Activated CD4-positive, alpha-beta memory T cell treated with anti-CD3 and anti-CD28 coated beads for 36 hours (primary cell): ENCODE data around the gene KPNA3. TPM values are rescaled to one million over a fixed set of nuclear protein-coding genes. Genes with fewer than 3 reads are reported as not detected.
"Not testable (repeated sequence)": the region's sequence is repeated elsewhere in the genome, so short reads cannot be mapped to it uniquely, and the experiment has no call there.

Experiments used
- CTCF ChIA-PET: fragments of 350-600 bp; sonication (Branson Sonifier 250); formaldehyde crosslinking; loops from one replicate; lab custom pipeline; 2021; ENCODE audit warnings: antibody characterized with exemption, inconsistent platforms; lab: Charles Lee
- POLR2A ChIA-PET: fragments of 350-600 bp; sonication (Branson Sonifier 250); formaldehyde crosslinking; loops from one replicate; lab custom pipeline; 2021; ENCODE audit warnings: antibody characterized with exemption; lab: Charles Lee
- DNase-seq: peaks from one replicate; pipeline ENCODE4 v3.0.0-alpha.2; 2020
- H3K27ac Mint-ChIP-seq: one replicate; pipeline ENCODE4 v1.8.0; 2021; ENCODE audit warnings: mixed read lengths
- H3K27me3 Mint-ChIP-seq: one replicate; pipeline ENCODE4 v1.8.0; 2021; ENCODE audit warnings: mixed read lengths
- H3K36me3 Mint-ChIP-seq: one replicate; pipeline ENCODE4 v1.8.0; 2021; ENCODE audit warnings: mixed read lengths
- H3K4me1 Mint-ChIP-seq: one replicate; pipeline ENCODE4 v1.8.0; 2021; ENCODE audit warnings: low read depth, mixed read lengths
- H3K4me3 Mint-ChIP-seq: one replicate; pipeline ENCODE4 v1.8.0; 2021; ENCODE audit warnings: mild to moderate bottlenecking, mixed read lengths
- H3K9me3 Mint-ChIP-seq: one replicate; pipeline ENCODE4 v1.8.0; 2021; ENCODE audit warnings: mixed read lengths
- intact Hi-C: fragments of 100-400 bp; cut with micrococcal nuclease; formaldehyde crosslinking; loops from one replicate; pipeline ENCODE4 v1.15.1; 2023
- total RNA-seq, 2 experiments: library from RNA; stranded (reverse); gene quantifications; one replicate each; pipeline ENCODE4 v1.2.3, GENCODE V29; 2021

KPNA3 gene
- total RNA-seq, 2 experiments from 2014 or later: 42.0 to 44.0 TPM

GRCh38 chr13:49776871-49777270, 15.6 kb downstream of the KPNA3 start:
- CTCF ChIA-PET: interaction anchor here (1.2 kb wide), 1 partner anchor 14 kb away, joined by 3 read pairs; no protein-coding TSS in a partner anchor
- Mint-ChIP-seq H3K27me3 (no peaks in the 10 kb centered on the region), H3K36me3 (no peaks in the 10 kb centered on the region), H3K4me3 (no peak overlapping the region), H3K27ac (no peak overlapping the region), H3K9me3 (no peaks in the 10 kb centered on the region), H3K4me1 (peaks cover 33% of the 10 kb centered on the region)
- POLR2A ChIA-PET: no interaction called here
- no peak for DNase-seq
- intact Hi-C loops: no loop called here

- H3K4me3 Mint-ChIP-seq: no peak overlapping the region
- POLR2A ChIA-PET: no interaction called here
Measured at GRCh38 chr13:49774376-49775005, 18.0 kb downstream of the KPNA3 start.

GRCh38 chr13:49772828-49773227, 19.7 kb downstream of the KPNA3 start:
- Mint-ChIP-seq H3K27me3 (no peaks in the 10 kb centered on the region), H3K4me3 (no peak overlapping the region), H3K4me1 (peaks cover 26% of the 10 kb centered on the region), H3K27ac (no peak overlapping the region), H3K9me3 (no peaks in the 10 kb centered on the region), H3K36me3 (no peaks in the 10 kb centered on the region)
- CTCF ChIA-PET: no interaction called here
- POLR2A ChIA-PET: no interaction called here
- no peak for DNase-seq
- intact Hi-C loops: no loop called here

More at GRCh38 chr13:49774376-49775005, 18.0 kb downstream of the KPNA3 start:
- no peak overlapping the region for H3K27ac Mint-ChIP-seq
- CTCF ChIA-PET: no interaction called here
- H3K36me3 Mint-ChIP-seq: no peaks in the 10 kb centered on the region
- intact Hi-C loops: no loop called here
- H3K27me3 Mint-ChIP-seq: no peaks in the 10 kb centered on the region
- peaks cover 23% of the 10 kb centered on the region for H3K4me1 Mint-ChIP-seq
- no peak for DNase-seq
- H3K9me3 Mint-ChIP-seq: no peaks in the 10 kb centered on the region

- POLR2A ChIA-PET, DNase-seq, intact Hi-C loops, H3K4me3 Mint-ChIP-seq, H3K27ac Mint-ChIP-seq, H3K27me3 Mint-ChIP-seq, H3K9me3 Mint-ChIP-seq, CTCF ChIA-PET: not testable (repeated sequence)
- Mint-ChIP-seq H3K36me3 (peaks cover 21% of the 10 kb centered on the region), H3K4me1 (peaks cover 35% of the 10 kb centered on the region)
Measured at GRCh38 chr13:49761811-49762210, 30.7 kb downstream of the KPNA3 start.

- ChIA-PET CTCF (no interaction called here), POLR2A (no interaction called here)
- DNase-seq: no peak
- H3K27me3 Mint-ChIP-seq: no peaks in the 10 kb centered on the region
- no peaks in the 10 kb centered on the region for H3K9me3 Mint-ChIP-seq
- H3K4me1 Mint-ChIP-seq: peaks cover 35% of the 10 kb centered on the region
- no peak overlapping the region for H3K27ac Mint-ChIP-seq
- H3K4me3 Mint-ChIP-seq: no peak overlapping the region
- peaks cover 19% of the 10 kb centered on the region for H3K36me3 Mint-ChIP-seq
- intact Hi-C loops: no loop called here
Measured at GRCh38 chr13:49760558-49760957, 31.9 kb downstream of the KPNA3 start.

- H3K9me3 Mint-ChIP-seq: no peaks in the 10 kb centered on the region
- ChIA-PET POLR2A (interaction anchor here (1.0 kb wide), 1 partner anchor 34 kb away, joined by 3 read pairs; no protein-coding TSS in a partner anchor), CTCF (no interaction called here)
- H3K27ac Mint-ChIP-seq: no peak overlapping the region
- intact Hi-C loops: no loop called here
- H3K4me1 Mint-ChIP-seq: peaks cover 41% of the 10 kb centered on the region
- H3K27me3 Mint-ChIP-seq: no peaks in the 10 kb centered on the region
- DNase-seq: no peak
- no peak overlapping the region for H3K4me3 Mint-ChIP-seq
- peaks cover 14% of the 10 kb centered on the region for H3K36me3 Mint-ChIP-seq
Measured at GRCh38 chr13:49759503-49759902, 33.0 kb downstream of the KPNA3 start.

GRCh38 chr13:49756263-49756662, 36.2 kb downstream of the KPNA3 start:
- H3K27me3 Mint-ChIP-seq: no peaks in the 10 kb centered on the region
- H3K9me3 Mint-ChIP-seq: no peaks in the 10 kb centered on the region
- H3K27ac Mint-ChIP-seq: no peak overlapping the region
- H3K4me1 Mint-ChIP-seq: peaks cover 54% of the 10 kb centered on the region
- CTCF ChIA-PET: interaction anchor here (0.8 kb wide), 1 partner anchor 86 kb away, joined by 3 read pairs; no protein-coding TSS in a partner anchor
- intact Hi-C loops: no loop called here
- H3K36me3 Mint-ChIP-seq: peaks cover 12% of the 10 kb centered on the region
- POLR2A ChIA-PET: no interaction called here
- DNase-seq: no peak
- H3K4me3 Mint-ChIP-seq: no peak overlapping the region

GRCh38 chr13:49754146-49754545, 38.3 kb downstream of the KPNA3 start:
- no peak overlapping the region for H3K27ac Mint-ChIP-seq
- ChIA-PET CTCF (no interaction called here), POLR2A (no interaction called here)
- intact Hi-C loops: no loop called here
- no peaks in the 10 kb centered on the region for H3K9me3 Mint-ChIP-seq
- H3K27me3 Mint-ChIP-seq: no peaks in the 10 kb centered on the region
- DNase-seq: no peak
- peaks cover 4% of the 10 kb centered on the region for H3K36me3 Mint-ChIP-seq
- no peak overlapping the region for H3K4me3 Mint-ChIP-seq
- peaks cover 43% of the 10 kb centered on the region for H3K4me1 Mint-ChIP-seq

GRCh38 chr13:49749848-49750247, 42.6 kb downstream of the KPNA3 start:
- H3K4me1 Mint-ChIP-seq: peaks cover 26% of the 10 kb centered on the region
- H3K36me3 Mint-ChIP-seq: peaks cover 12% of the 10 kb centered on the region
- no peak overlapping the region for H3K27ac Mint-ChIP-seq
- no peak for DNase-seq
- POLR2A ChIA-PET: no interaction called here
- H3K4me3 Mint-ChIP-seq: no peak overlapping the region
- H3K27me3 Mint-ChIP-seq: no peaks in the 10 kb centered on the region
- no peaks in the 10 kb centered on the region for H3K9me3 Mint-ChIP-seq
- CTCF ChIA-PET: no interaction called here
- intact Hi-C loops: no loop called here

- Mint-ChIP-seq H3K27me3 (no peaks in the 10 kb centered on the region), H3K27ac (no peak overlapping the region), H3K36me3 (peaks cover 10% of the 10 kb centered on the region), H3K4me3 (no peak overlapping the region), H3K4me1 (peaks cover 5% of the 10 kb centered on the region), H3K9me3 (no peaks in the 10 kb centered on the region)
- ChIA-PET CTCF (no interaction called here), POLR2A (no interaction called here)
- DNase-seq: no peak
- intact Hi-C loops: no loop called here
Measured at GRCh38 chr13:49746111-49746510, 46.4 kb downstream of the KPNA3 start.

GRCh38 chr13:49740870-49741269, 51.6 kb downstream of the KPNA3 start:
- Mint-ChIP-seq H3K9me3 (no peaks in the 10 kb centered on the region), H3K27me3 (no peaks in the 10 kb centered on the region), H3K4me1 (no peaks in the 10 kb centered on the region), H3K27ac (no peak overlapping the region), H3K36me3 (peaks cover 17% of the 10 kb centered on the region), H3K4me3 (no peak overlapping the region)
- CTCF ChIA-PET: no interaction called here
- POLR2A ChIA-PET: no interaction called here
- no peak for DNase-seq
- intact Hi-C loops: no loop called here

GRCh38 chr13:49739498-49740187, 52.8 kb downstream of the KPNA3 start:
- Mint-ChIP-seq H3K36me3 (peaks cover 10% of the 10 kb centered on the region), H3K27me3 (no peaks in the 10 kb centered on the region), H3K4me1 (no peaks in the 10 kb centered on the region), H3K9me3 (no peaks in the 10 kb centered on the region), H3K4me3 (no peak overlapping the region), H3K27ac (no peak overlapping the region)
- no peak for DNase-seq
- POLR2A ChIA-PET: interaction anchor here (0.7 kb wide), 1 partner anchor 10 kb away, joined by 3 read pairs; no protein-coding TSS in a partner anchor
- intact Hi-C loops: no loop called here
- CTCF ChIA-PET: interaction anchor here (0.6 kb wide), 1 partner anchor 43 kb away, joined by 3 read pairs; no protein-coding TSS in a partner anchor
